Natural killer cell (primary cell): ENCODE data around the gene VAC14. TPM values are rescaled to one million over a fixed set of nuclear protein-coding genes. Genes with fewer than 3 reads are reported as not detected.

Experiments used
- ATAC-seq, 3 donors: fragments of 150-1000 bp in 2 of 3; fragments of 200-7000 bp in 1 of 3; cut with Tn5 transposase; 1 replicate in 1 of 3; 2 replicates in 2 of 3; pipeline ENCODE4 v1.10.0; 2021; ENCODE audit warnings: mild to moderate bottlenecking in 2 of 3, moderate library complexity in 2 of 3
- DNase-seq, 2 donors: peaks; one replicate each; pipeline versions ENCODE4 v3.0.0 to v3.0.0-alpha.2; 2013 to 2021; ENCODE audit warnings: mixed read lengths in 1 of 2
- H3K27ac ChIP-seq: one replicate; pipeline ENCODE4 v1.5.1; 2013; ENCODE audit warnings: mild to moderate bottlenecking, low read length
- H3K27me3 ChIP-seq: one replicate; pipeline ENCODE4 v1.6.1; 2013; ENCODE audit warnings: low read length; ENCODE audit not compliant: control insufficient read depth, insufficient read depth
- H3K36me3 ChIP-seq: one replicate; pipeline ENCODE4 v1.6.1; 2013; ENCODE audit warnings: low read length; ENCODE audit not compliant: control insufficient read depth, insufficient read depth
- H3K4me1 ChIP-seq: one replicate; pipeline ENCODE4 v1.6.1; 2013; ENCODE audit warnings: low read length; ENCODE audit not compliant: control insufficient read depth, insufficient read depth
- H3K4me3 ChIP-seq: one replicate; pipeline ENCODE4 v1.5.1; 2013; ENCODE audit warnings: low read length
- H3K9me3 ChIP-seq: one replicate; pipeline ENCODE4 v1.6.1; 2013; ENCODE audit warnings: low read length; ENCODE audit not compliant: control insufficient read depth, insufficient read depth
- H3K27ac Mint-ChIP-seq, 2 donors: one replicate each; pipeline ENCODE4 v1.8.0; 2022; ENCODE audit warnings: mild to moderate bottlenecking in 2 of 2, mixed read lengths in 2 of 2, moderate library complexity in 1 of 2
- H3K27me3 Mint-ChIP-seq, 2 donors: one replicate each; pipeline ENCODE4 v1.8.0; 2022; ENCODE audit warnings: low read depth in 2 of 2, mixed read lengths in 2 of 2
- H3K36me3 Mint-ChIP-seq: one replicate; pipeline ENCODE4 v1.8.0; 2022; ENCODE audit warnings: mixed read lengths
- H3K4me1 Mint-ChIP-seq, 2 donors: one replicate each; pipeline ENCODE4 v1.8.0; 2022; ENCODE audit warnings: mixed read lengths in 2 of 2
- H3K4me3 Mint-ChIP-seq: one replicate; pipeline ENCODE4 v1.8.0; 2022; ENCODE audit warnings: mild to moderate bottlenecking, moderate library complexity, mixed read lengths
- H3K9me3 Mint-ChIP-seq, 2 donors: one replicate each; pipeline ENCODE4 v1.8.0; 2022; ENCODE audit warnings: mixed read lengths in 2 of 2
- CTCF ChIP-seq: fragments of 200-600 bp; IDR thresholded peaks from one replicate; pipeline ENCODE4 v1.8.0; 2022; ENCODE audit warnings: antibody characterized with exemption
- WGBS: methylation state at CpG from one replicate; pipeline ENCODE4 v1.1.7; 2013; ENCODE audit warnings: missing lambda C conversion rate; ENCODE audit not compliant: insufficient coverage; 5-methylcytosine and 5-hydroxymethylcytosine counted together
- intact Hi-C: fragments of 100-400 bp; cut with micrococcal nuclease; formaldehyde crosslinking; loops from one replicate; pipeline ENCODE4 v1.14.2; 2022
- total RNA-seq, 4 donors: library from RNA; stranded (reverse); fragments of 120-200 nt in 1 of 4; gene quantifications; one replicate each; pipeline versions ENCODE4 v1.2.3 to v1.2.4, GENCODE V29; 2013 to 2022

The VAC14 gene
- total RNA-seq, 3 donors from 2014 or later (not counting 1 experiment from before 2014, with no cell fraction given): 33.9 to 45.6 (median 43.4) TPM

DNA sequence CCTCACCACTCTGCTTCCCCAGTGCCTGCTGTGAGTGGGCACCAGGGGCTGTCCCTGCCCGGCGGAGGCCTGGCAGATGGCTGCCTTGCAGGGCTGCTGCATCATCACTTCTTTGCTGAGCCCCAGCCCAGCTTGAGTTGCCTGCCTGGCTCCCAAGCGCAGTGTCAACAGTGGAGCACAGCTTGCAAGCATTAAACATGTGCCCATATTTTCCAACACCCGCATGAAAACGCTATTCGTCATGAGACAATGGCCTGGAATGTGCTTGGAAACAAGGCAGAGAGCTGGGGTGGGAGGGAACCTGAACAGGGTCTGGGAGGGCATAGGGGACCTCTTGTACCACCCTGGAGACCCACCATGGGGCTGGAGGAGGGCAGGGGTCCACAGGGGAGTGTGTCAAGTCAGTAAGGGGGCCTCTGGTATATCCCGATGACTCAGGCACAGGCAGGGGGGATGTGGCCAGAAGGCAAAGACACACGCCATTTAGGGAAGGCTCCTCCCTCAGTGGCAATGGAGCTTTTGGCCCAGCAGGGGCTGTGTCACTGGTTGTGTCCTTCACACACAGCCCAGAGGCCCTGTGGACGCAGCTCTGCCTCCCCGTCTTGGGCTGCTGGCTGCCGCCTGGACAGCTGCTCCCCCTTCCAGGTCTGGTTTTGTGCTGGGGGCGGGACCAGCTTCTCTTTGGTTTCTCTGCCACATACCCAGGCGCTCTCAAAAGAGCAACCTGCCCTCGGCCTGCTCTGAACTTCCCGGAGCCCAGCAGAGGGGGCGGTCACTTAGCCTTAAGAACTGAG lies 97.7 kb downstream of the VAC14 start:
- H3K36me3 ChIP-seq: peaks cover under 1% of the 10 kb centered on the region
- no peak overlapping the region for H3K27ac Mint-ChIP-seq

DNA sequence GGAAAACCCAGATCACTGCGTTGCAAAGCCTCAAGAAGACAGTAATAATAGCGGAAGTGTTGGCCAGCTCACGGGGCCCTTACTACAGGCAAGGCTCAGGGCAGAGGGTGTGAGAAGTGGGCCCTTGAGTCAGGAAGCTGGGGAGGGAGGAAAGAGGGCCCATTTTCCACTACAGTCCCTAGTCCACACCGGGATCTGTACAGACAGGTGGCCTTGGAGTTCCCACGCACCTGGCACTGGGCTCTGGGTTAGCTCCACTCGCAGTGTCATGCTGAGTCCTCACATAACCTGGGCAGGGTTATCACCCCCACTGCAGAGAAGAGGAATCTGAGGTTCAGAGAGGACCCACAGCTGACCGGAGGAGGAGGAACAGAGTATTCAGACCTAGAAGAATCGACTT lies 98.3 kb downstream of the VAC14 start:
- ATAC-seq (no peak), DNase-seq (no peak)
- 87% methylated on average over 8 of the region's 8 CpGs for WGBS
- H3K9me3 Mint-ChIP-seq: no peaks in the 10 kb centered on the region
- no peak overlapping the region for H3K27ac Mint-ChIP-seq
- no peaks in the 10 kb centered on the region for H3K36me3 Mint-ChIP-seq
- no peak for TF ChIP-seq CTCF
- H3K4me3 Mint-ChIP-seq: no peak overlapping the region
- no peaks in the 10 kb centered on the region for H3K27me3 Mint-ChIP-seq
- H3K4me1 Mint-ChIP-seq: peaks cover 0 to 16% of the 10 kb centered on the region in 2 donors
- H3K4me1 ChIP-seq: peaks cover 2% of the 10 kb centered on the region
- no peaks in the 10 kb centered on the region for H3K27me3 ChIP-seq
- no peak overlapping the region for H3K27ac ChIP-seq
- no peaks in the 10 kb centered on the region for H3K9me3 ChIP-seq
- H3K36me3 ChIP-seq: peaks cover 2% of the 10 kb centered on the region
- intact Hi-C loops: no loop called here
- H3K4me3 ChIP-seq: no peak overlapping the region

More for the DNA sequence above, 97.7 kb downstream of the VAC14 start:
- H3K4me3 Mint-ChIP-seq: no peak overlapping the region
- H3K9me3 Mint-ChIP-seq: no peaks in the 10 kb centered on the region
- no peak for ATAC-seq
- peaks cover 0 to 12% of the 10 kb centered on the region in 2 donors for H3K4me1 Mint-ChIP-seq
- H3K27me3 ChIP-seq: no peaks in the 10 kb centered on the region
- H3K4me1 ChIP-seq: no peaks in the 10 kb centered on the region
- H3K27me3 Mint-ChIP-seq: no peaks in the 10 kb centered on the region
- no peak for TF ChIP-seq CTCF
- DNase-seq: no peak
- no peaks in the 10 kb centered on the region for H3K9me3 ChIP-seq
- no peak overlapping the region for H3K27ac ChIP-seq
- 79% methylated on average over 16 of the region's 16 CpGs for WGBS
- H3K4me3 ChIP-seq: no peak overlapping the region
- intact Hi-C loops: no loop called here
- H3K36me3 Mint-ChIP-seq: no peaks in the 10 kb centered on the region

DNA sequence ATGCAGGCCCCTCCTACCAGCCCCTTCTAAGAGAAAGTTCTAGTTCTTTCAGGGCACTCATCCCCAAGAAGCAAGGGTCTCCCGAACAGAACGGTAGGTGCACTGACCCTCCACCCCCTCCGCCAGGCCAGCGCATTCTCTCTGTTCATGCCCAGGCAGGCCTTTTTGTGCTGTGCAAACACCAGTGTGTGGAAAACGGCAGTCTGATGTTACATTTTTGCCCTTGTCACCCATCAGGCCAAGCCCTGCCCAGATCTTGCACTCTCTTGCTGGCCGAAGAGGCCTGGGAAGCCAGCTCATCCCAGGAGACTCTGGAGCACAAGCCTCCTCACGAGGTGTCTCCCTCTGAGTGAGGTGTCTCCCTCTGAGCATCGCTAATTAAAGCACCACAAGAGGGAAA lies 99.0 kb downstream of the VAC14 start:
- H3K4me1 ChIP-seq: peaks cover 9% of the 10 kb centered on the region
- intact Hi-C loops: no loop called here
- Mint-ChIP-seq H3K27ac (no peak overlapping the region), H3K9me3 (no peaks in the 10 kb centered on the region), H3K4me3 (no peak overlapping the region), H3K4me1 (peaks cover 0 to 18% of the 10 kb centered on the region in 2 donors), H3K27me3 (no peaks in the 10 kb centered on the region), H3K36me3 (no peaks in the 10 kb centered on the region)
- WGBS: 91% methylated on average over 8 of the region's 8 CpGs
- H3K4me3 ChIP-seq: no peak overlapping the region
- H3K36me3 ChIP-seq: peaks cover 2% of the 10 kb centered on the region
- DNase-seq (no peak), ATAC-seq (no peak)
- TF ChIP-seq CTCF: no peak
- no peaks in the 10 kb centered on the region for H3K27me3 ChIP-seq
- H3K9me3 ChIP-seq: no peaks in the 10 kb centered on the region
- H3K27ac ChIP-seq: no peak overlapping the region

- Mint-ChIP-seq H3K36me3 (no peaks in the 10 kb centered on the region), H3K9me3 (no peaks in the 10 kb centered on the region), H3K27ac (no peak overlapping the region), H3K4me3 (no peak overlapping the region), H3K4me1 (peaks cover 0 to 22% of the 10 kb centered on the region in 2 donors), H3K27me3 (no peaks in the 10 kb centered on the region)
- H3K27ac ChIP-seq: no peak overlapping the region
- ATAC-seq (no peak), DNase-seq (no peak)
- 88% methylated on average over 9 of the region's 9 CpGs for WGBS
- TF ChIP-seq CTCF: no peak
- H3K27me3 ChIP-seq: no peaks in the 10 kb centered on the region
- H3K9me3 ChIP-seq: no peaks in the 10 kb centered on the region
- no peak overlapping the region for H3K4me3 ChIP-seq
- intact Hi-C loops: no loop called here
- H3K4me1 ChIP-seq: peaks cover 13% of the 10 kb centered on the region
- H3K36me3 ChIP-seq: peaks cover 2% of the 10 kb centered on the region
Observed at GRCh38 chr16:70701596-70701995, 99.4 kb downstream of the VAC14 start.
